ENCODE results near the gene CDK5RAP2. TPM values are rescaled to one million over a fixed set of nuclear protein-coding genes. Genes with fewer than 3 reads are reported as not detected.

CDK5RAP2 gene
- total and polyA plus RNA-seq, 4 donors, result 36.5 to 60.4 (median 47.4) TPM

GRCh38 chr9:120438836-120439546, 141.0 kb downstream of the CDK5RAP2 start:
- Histone ChIP-seq H3K27me3 (ENCODE audit: control insufficient read depth, insufficient read depth, low read length) (no peaks in the 10 kb centered on the region), H3K36me3 (ENCODE audit: control insufficient read depth, insufficient read depth, low read length) (peaks cover 15% of the 10 kb centered on the region), H3K27ac (ENCODE audit: low read depth, low read length) (no peak overlapping the region), H3K4me3 (ENCODE audit: low read depth, low read length) (no peak overlapping the region), H3K4me1 (ENCODE audit: control insufficient read depth, insufficient read depth, low read length) (no peaks in the 10 kb centered on the region), H3K9me3 (ENCODE audit: control insufficient read depth, insufficient read depth, low read length) (no peaks in the 10 kb centered on the region)
- whole genome bisulfite sequencing (ENCODE audit: insufficient coverage), result 83% methylated on average over 7 of the region's 9 CpGs
- peak in 1 of 6 donors; percentile 47 for DNase-seq (ENCODE audit: low read depth in 4 of 6, low spot score in 6 of 6)

GRCh38 chr9:120438111-120438510, 141.9 kb downstream of the CDK5RAP2 start:
- WGBS (ENCODE audit: insufficient coverage), result no CpG with 5 or more reads among the region's 2 CpGs
- Histone ChIP-seq H3K4me3 (ENCODE audit: low read depth, low read length) (no peak overlapping the region), H3K4me1 (ENCODE audit: control insufficient read depth, insufficient read depth, low read length) (no peaks in the 10 kb centered on the region), H3K36me3 (ENCODE audit: control insufficient read depth, insufficient read depth, low read length) (peaks cover 12% of the 10 kb centered on the region), H3K27me3 (ENCODE audit: control insufficient read depth, insufficient read depth, low read length) (no peaks in the 10 kb centered on the region), H3K27ac (ENCODE audit: low read depth, low read length) (no peak overlapping the region), H3K9me3 (ENCODE audit: control insufficient read depth, insufficient read depth, low read length) (no peaks in the 10 kb centered on the region)
- DNase-seq (ENCODE audit: low read depth in 4 of 6, low spot score in 6 of 6), result no peak

GRCh38 chr9:120436983-120437475, 142.9 kb downstream of the CDK5RAP2 start:
- DNase-seq (ENCODE audit: low read depth in 4 of 6, low spot score in 6 of 6), result no peak
- Histone ChIP-seq H3K9me3 (ENCODE audit: control insufficient read depth, insufficient read depth, low read length) (no peaks in the 10 kb centered on the region), H3K4me1 (ENCODE audit: control insufficient read depth, insufficient read depth, low read length) (no peaks in the 10 kb centered on the region), H3K27me3 (ENCODE audit: control insufficient read depth, insufficient read depth, low read length) (no peaks in the 10 kb centered on the region), H3K4me3 (ENCODE audit: low read depth, low read length) (no peak overlapping the region), H3K36me3 (ENCODE audit: control insufficient read depth, insufficient read depth, low read length) (peaks cover 10% of the 10 kb centered on the region), H3K27ac (ENCODE audit: low read depth, low read length) (no peak overlapping the region)
- 93% methylated on average over 8 of the region's 9 CpGs for WGBS (ENCODE audit: insufficient coverage)

GRCh38 chr9:120436446-120436845, 143.5 kb downstream of the CDK5RAP2 start:
- no CpG with 5 or more reads among the region's 3 CpGs for WGBS (ENCODE audit: insufficient coverage)
- DNase-seq (ENCODE audit: low read depth in 4 of 6, low spot score in 6 of 6), result no peak
- Histone ChIP-seq H3K27me3 (ENCODE audit: control insufficient read depth, insufficient read depth, low read length) (no peaks in the 10 kb centered on the region), H3K27ac (ENCODE audit: low read depth, low read length) (no peak overlapping the region), H3K4me3 (ENCODE audit: low read depth, low read length) (no peak overlapping the region), H3K4me1 (ENCODE audit: control insufficient read depth, insufficient read depth, low read length) (no peaks in the 10 kb centered on the region), H3K36me3 (ENCODE audit: control insufficient read depth, insufficient read depth, low read length) (peaks cover 10% of the 10 kb centered on the region), H3K9me3 (ENCODE audit: control insufficient read depth, insufficient read depth, low read length) (no peaks in the 10 kb centered on the region)

GRCh38 chr9:120435091-120435490, 144.9 kb downstream of the CDK5RAP2 start:
- peaks cover 10% of the 10 kb centered on the region for H3K36me3 ChIP-seq (ENCODE audit: control insufficient read depth, insufficient read depth, low read length)
- H3K4me1 ChIP-seq (ENCODE audit: control insufficient read depth, insufficient read depth, low read length), result no peaks in the 10 kb centered on the region
- WGBS (ENCODE audit: insufficient coverage), result no CpG with 5 or more reads among the region's 1 CpG
- H3K27me3 ChIP-seq (ENCODE audit: control insufficient read depth, insufficient read depth, low read length), result no peaks in the 10 kb centered on the region
- no peak for DNase-seq (ENCODE audit: low read depth in 4 of 6, low spot score in 6 of 6)
- H3K4me3 ChIP-seq (ENCODE audit: low read depth, low read length), result no peak overlapping the region
- H3K27ac ChIP-seq (ENCODE audit: low read depth, low read length), result no peak overlapping the region
- no peaks in the 10 kb centered on the region for H3K9me3 ChIP-seq (ENCODE audit: control insufficient read depth, insufficient read depth, low read length)

- WGBS (ENCODE audit: insufficient coverage), result 72% methylated on average over 6 of the region's 6 CpGs
- no peaks in the 10 kb centered on the region for H3K4me1 ChIP-seq (ENCODE audit: control insufficient read depth, insufficient read depth, low read length)
- H3K4me3 ChIP-seq (ENCODE audit: low read depth, low read length), result no peak overlapping the region
- H3K27ac ChIP-seq (ENCODE audit: low read depth, low read length), result peak overlapping the region; percentile 33
- no peaks in the 10 kb centered on the region for H3K9me3 ChIP-seq (ENCODE audit: control insufficient read depth, insufficient read depth, low read length)
- DNase-seq (ENCODE audit: low read depth in 4 of 6, low spot score in 6 of 6), result peak in 1 of 6 donors; percentile 46
- H3K36me3 ChIP-seq (ENCODE audit: control insufficient read depth, insufficient read depth, low read length), result peaks cover 10% of the 10 kb centered on the region
- H3K27me3 ChIP-seq (ENCODE audit: control insufficient read depth, insufficient read depth, low read length), result no peaks in the 10 kb centered on the region
These were observed 145.4 kb downstream of the CDK5RAP2 start for GRCh38 chr9:120434532-120434931.

- Histone ChIP-seq H3K4me1 (ENCODE audit: control insufficient read depth, insufficient read depth, low read length) (no peaks in the 10 kb centered on the region), H3K9me3 (ENCODE audit: control insufficient read depth, insufficient read depth, low read length) (no peaks in the 10 kb centered on the region), H3K27me3 (ENCODE audit: control insufficient read depth, insufficient read depth, low read length) (no peaks in the 10 kb centered on the region), H3K4me3 (ENCODE audit: low read depth, low read length) (no peak overlapping the region), H3K36me3 (ENCODE audit: control insufficient read depth, insufficient read depth, low read length) (peaks cover 10% of the 10 kb centered on the region), H3K27ac (ENCODE audit: low read depth, low read length) (no peak overlapping the region)
- 94% methylated on average over 3 of the region's 4 CpGs for WGBS (ENCODE audit: insufficient coverage)
- DNase-seq (ENCODE audit: low read depth in 4 of 6, low spot score in 6 of 6), result no peak
These were observed 146.3 kb downstream of the CDK5RAP2 start for GRCh38 chr9:120433701-120434100.

- Histone ChIP-seq H3K9me3 (ENCODE audit: control insufficient read depth, insufficient read depth, low read length) (no peaks in the 10 kb centered on the region), H3K36me3 (ENCODE audit: control insufficient read depth, insufficient read depth, low read length) (peaks cover 10% of the 10 kb centered on the region), H3K27ac (ENCODE audit: low read depth, low read length) (no peak overlapping the region), H3K27me3 (ENCODE audit: control insufficient read depth, insufficient read depth, low read length) (no peaks in the 10 kb centered on the region), H3K4me1 (ENCODE audit: control insufficient read depth, insufficient read depth, low read length) (no peaks in the 10 kb centered on the region), H3K4me3 (ENCODE audit: low read depth, low read length) (no peak overlapping the region)
- no peak for DNase-seq (ENCODE audit: low read depth in 4 of 6, low spot score in 6 of 6)
- 100% methylated on average over 1 of the region's 3 CpGs for WGBS (ENCODE audit: insufficient coverage)
These were observed 147.4 kb downstream of the CDK5RAP2 start for GRCh38 chr9:120432600-120432999.

- Histone ChIP-seq H3K27me3 (ENCODE audit: control insufficient read depth, insufficient read depth, low read length) (no peaks in the 10 kb centered on the region), H3K9me3 (ENCODE audit: control insufficient read depth, insufficient read depth, low read length) (no peaks in the 10 kb centered on the region), H3K36me3 (ENCODE audit: control insufficient read depth, insufficient read depth, low read length) (peaks cover 7% of the 10 kb centered on the region), H3K27ac (ENCODE audit: low read depth, low read length) (no peak overlapping the region), H3K4me1 (ENCODE audit: control insufficient read depth, insufficient read depth, low read length) (no peaks in the 10 kb centered on the region), H3K4me3 (ENCODE audit: low read depth, low read length) (no peak overlapping the region)
- no peak for DNase-seq (ENCODE audit: low read depth in 4 of 6, low spot score in 6 of 6)
- 100% methylated on average over 1 of the region's 2 CpGs for WGBS (ENCODE audit: insufficient coverage)
These were observed 148.7 kb downstream of the CDK5RAP2 start for GRCh38 chr9:120431268-120431667.

GRCh38 chr9:120424248-120424647, 155.7 kb downstream of the CDK5RAP2 start:
- H3K4me3 ChIP-seq (ENCODE audit: low read depth, low read length), result no peak overlapping the region
- no peak for DNase-seq (ENCODE audit: low read depth in 4 of 6, low spot score in 6 of 6)
- H3K36me3 ChIP-seq (ENCODE audit: control insufficient read depth, insufficient read depth, low read length), result no peaks in the 10 kb centered on the region
- H3K27me3 ChIP-seq (ENCODE audit: control insufficient read depth, insufficient read depth, low read length), result no peaks in the 10 kb centered on the region
- H3K27ac ChIP-seq (ENCODE audit: low read depth, low read length), result no peak overlapping the region
- H3K9me3 ChIP-seq (ENCODE audit: control insufficient read depth, insufficient read depth, low read length), result no peaks in the 10 kb centered on the region
- peaks cover 4% of the 10 kb centered on the region for H3K4me1 ChIP-seq (ENCODE audit: control insufficient read depth, insufficient read depth, low read length)
